Stimulated activated memory B cell treated with anti-CD40 and anti-IgM and Interleukin-4, amounts not matched to agents 10 μg/mL and 1 μg/mL and 100 μg/mL, for 72 hours (primary cell): ENCODE results near the gene CTCF.

Experiments used
- ATAC-seq: fragments of 150-1000 bp; cut with Tn5 transposase; 2 replicates; pipeline ENCODE4 v1.10.0; 2021
- H3K27ac Mint-ChIP-seq: one replicate; pipeline ENCODE4 v1.8.0; 2022; ENCODE audit warnings: mild to moderate bottlenecking, mixed read lengths
- H3K27me3 Mint-ChIP-seq: one replicate; pipeline ENCODE4 v1.8.0; 2022; ENCODE audit warnings: mixed read lengths
- H3K36me3 Mint-ChIP-seq: one replicate; pipeline ENCODE4 v1.8.0; 2022; ENCODE audit warnings: mixed read lengths
- H3K4me1 Mint-ChIP-seq: one replicate; pipeline ENCODE4 v1.8.0; 2022; ENCODE audit warnings: mixed read lengths
- H3K4me3 Mint-ChIP-seq: one replicate; pipeline ENCODE4 v1.8.0; 2022; ENCODE audit warnings: mild to moderate bottlenecking, moderate library complexity, mixed read lengths
- H3K9me3 Mint-ChIP-seq: one replicate; pipeline ENCODE4 v1.8.0; 2022; ENCODE audit warnings: mixed read lengths

Gene CTCF

DNA sequence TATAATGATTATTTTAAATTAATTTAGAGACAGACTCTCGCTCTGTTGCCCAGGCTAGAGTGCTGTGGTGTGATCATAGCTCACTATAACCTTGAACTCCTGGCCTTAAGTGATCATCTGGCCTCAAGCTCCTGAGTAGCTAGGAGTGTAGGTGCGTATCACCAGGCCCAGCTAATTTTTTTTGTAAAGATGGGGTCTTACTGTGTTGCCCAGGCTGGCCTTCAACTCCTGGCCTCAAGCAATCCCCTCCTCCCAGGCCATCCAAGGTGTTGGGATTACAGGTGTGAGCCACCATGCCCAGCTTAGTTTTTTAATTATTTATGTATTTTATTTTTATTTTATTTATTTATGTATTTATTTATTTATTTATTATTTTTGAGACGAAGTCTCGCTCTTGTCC is 17.9 kb downstream of the CTCF start:
- H3K4me1 Mint-ChIP-seq, result peaks cover 12% of the 10 kb centered on the region
- ATAC-seq, result no peak
- H3K9me3 Mint-ChIP-seq, result no peaks in the 10 kb centered on the region
- H3K27me3 Mint-ChIP-seq, result no peaks in the 10 kb centered on the region
- peaks cover 27% of the 10 kb centered on the region for H3K36me3 Mint-ChIP-seq
- H3K27ac Mint-ChIP-seq, result peak overlapping the region; percentile 30
- no peak overlapping the region for H3K4me3 Mint-ChIP-seq

DNA sequence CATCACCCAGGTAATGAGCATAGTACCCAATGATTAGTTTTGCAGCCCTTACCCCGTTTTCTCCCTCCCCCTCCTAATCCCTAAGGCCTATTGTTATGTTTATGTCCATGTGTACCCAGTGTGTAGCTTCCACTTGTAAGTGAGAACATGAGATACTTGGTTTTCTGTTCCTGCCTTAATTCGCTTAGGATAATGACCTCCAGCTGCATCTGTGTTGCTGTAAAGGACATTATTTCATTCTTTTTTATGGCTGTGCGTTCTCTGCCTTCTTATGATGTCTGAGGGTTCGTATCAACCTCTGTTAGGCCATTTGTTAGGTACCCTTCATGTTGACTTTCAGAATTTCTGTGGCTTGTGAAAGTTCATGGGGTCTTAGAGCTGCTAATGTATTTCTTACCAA is 31.0 kb downstream of the CTCF start:
- H3K9me3 Mint-ChIP-seq, result no peaks in the 10 kb centered on the region
- ATAC-seq, result no peak
- peaks cover 36% of the 10 kb centered on the region for H3K4me1 Mint-ChIP-seq
- H3K4me3 Mint-ChIP-seq, result no peak overlapping the region
- no peak overlapping the region for H3K27ac Mint-ChIP-seq
- no peaks in the 10 kb centered on the region for H3K27me3 Mint-ChIP-seq
- H3K36me3 Mint-ChIP-seq, result peaks cover 20% of the 10 kb centered on the region

DNA sequence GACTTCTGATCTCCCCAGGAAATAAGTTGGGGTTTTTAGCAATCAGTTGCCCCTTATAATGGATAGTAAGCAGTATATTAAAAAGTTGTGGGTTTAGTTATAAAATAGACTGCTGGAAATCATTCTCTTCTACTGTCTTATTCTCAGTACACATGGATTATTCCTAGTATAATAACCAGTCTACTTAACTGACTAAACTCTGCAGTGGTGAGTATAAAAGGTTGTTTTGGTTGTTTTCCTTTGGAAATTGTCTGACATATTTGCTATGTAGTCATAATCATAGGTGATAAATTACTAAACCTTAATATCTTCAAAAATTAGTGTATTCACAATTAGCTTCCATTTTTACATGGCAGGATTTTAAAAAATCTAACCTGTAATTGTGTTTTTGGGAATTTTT is 31.4 kb downstream of the CTCF start:
- Mint-ChIP-seq H3K9me3 (no peaks in the 10 kb centered on the region), H3K27ac (no peak overlapping the region), H3K36me3 (peaks cover 22% of the 10 kb centered on the region), H3K27me3 (no peaks in the 10 kb centered on the region), H3K4me3 (no peak overlapping the region), H3K4me1 (peaks cover 37% of the 10 kb centered on the region)
- no peak for ATAC-seq

DNA sequence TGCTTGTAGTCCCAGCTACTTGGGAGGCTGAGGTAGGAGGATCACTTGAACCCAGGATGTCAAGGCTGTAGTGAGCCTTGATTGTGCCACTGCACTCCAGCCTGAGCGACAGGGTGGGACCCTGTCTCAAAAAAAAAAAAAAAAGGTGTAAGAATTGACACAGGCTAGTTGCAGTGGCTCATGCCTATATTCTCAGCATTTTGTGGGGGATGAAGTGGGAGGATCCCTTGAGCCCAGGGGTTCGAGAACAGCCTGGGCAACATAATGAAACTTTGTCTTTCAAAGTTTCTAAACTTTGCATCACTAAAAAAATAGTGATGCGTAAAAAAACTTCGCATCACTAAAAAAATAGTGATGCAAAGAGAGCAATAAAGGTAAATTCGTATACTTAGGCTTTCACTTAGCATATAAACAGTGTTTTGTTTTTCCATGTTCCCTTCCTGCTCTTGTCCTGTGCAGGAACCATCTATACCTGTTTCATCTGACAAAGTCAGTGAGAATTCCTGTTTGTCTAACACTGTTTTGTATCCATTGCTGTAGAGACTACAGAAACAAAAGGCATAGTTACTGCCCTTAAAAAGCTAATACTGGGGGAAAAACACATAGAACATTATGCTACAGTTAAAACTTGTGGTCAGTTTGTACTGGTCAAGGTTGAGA is 32.1 kb downstream of the CTCF start:
- Mint-ChIP-seq H3K36me3 (peaks cover 23% of the 10 kb centered on the region), H3K9me3 (no peaks in the 10 kb centered on the region), H3K4me1 (peaks cover 41% of the 10 kb centered on the region), H3K27me3 (no peaks in the 10 kb centered on the region), H3K4me3 (no peak overlapping the region), H3K27ac (no peak overlapping the region)
- ATAC-seq, result no peak

DNA sequence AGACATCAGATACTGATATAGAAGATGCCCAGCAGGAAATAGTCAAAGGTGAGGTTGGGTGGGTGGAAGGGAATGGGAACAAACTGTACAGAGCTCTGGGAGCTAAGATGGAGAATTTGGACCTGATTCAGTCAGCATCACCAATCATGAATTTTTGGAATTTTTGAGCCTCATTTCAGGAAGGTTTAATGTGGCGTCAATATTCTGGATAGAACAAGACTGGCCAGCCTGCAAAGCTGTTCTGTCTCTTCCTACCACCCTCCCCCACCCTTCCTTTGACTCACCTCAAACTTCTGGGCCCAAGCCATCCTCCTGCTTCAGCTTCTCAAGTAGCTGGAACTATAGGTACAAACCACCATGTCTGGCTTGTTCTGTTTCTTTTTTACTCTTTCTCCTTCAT is 32.6 kb downstream of the CTCF start:
- H3K9me3 Mint-ChIP-seq, result no peaks in the 10 kb centered on the region
- H3K27ac Mint-ChIP-seq, result no peak overlapping the region
- no peak for ATAC-seq
- H3K4me3 Mint-ChIP-seq, result no peak overlapping the region
- peaks cover 47% of the 10 kb centered on the region for H3K4me1 Mint-ChIP-seq
- peaks cover 23% of the 10 kb centered on the region for H3K36me3 Mint-ChIP-seq
- no peaks in the 10 kb centered on the region for H3K27me3 Mint-ChIP-seq

DNA sequence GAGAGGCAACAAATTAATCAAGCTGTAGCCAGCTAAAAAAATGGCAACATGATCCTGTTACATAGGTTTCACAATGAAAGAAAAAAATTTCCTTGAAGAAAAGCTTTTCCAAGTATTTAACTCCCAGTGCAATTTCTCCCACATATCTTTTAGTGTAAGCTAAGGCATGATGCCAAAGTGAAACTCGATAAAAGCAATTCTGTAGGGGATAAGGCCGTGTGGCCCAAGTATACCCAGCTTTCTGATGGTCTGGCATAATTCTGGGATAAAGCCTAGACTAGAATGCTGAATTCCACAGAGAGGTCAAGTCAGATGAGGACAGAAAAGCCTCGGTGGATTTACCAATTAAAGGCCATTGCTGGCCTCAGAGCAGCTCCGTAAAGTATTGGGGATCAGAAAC is 36.2 kb downstream of the CTCF start:
- Mint-ChIP-seq H3K36me3 (peaks cover 28% of the 10 kb centered on the region), H3K4me1 (peaks cover 53% of the 10 kb centered on the region)
- no peak for ATAC-seq

DNA sequence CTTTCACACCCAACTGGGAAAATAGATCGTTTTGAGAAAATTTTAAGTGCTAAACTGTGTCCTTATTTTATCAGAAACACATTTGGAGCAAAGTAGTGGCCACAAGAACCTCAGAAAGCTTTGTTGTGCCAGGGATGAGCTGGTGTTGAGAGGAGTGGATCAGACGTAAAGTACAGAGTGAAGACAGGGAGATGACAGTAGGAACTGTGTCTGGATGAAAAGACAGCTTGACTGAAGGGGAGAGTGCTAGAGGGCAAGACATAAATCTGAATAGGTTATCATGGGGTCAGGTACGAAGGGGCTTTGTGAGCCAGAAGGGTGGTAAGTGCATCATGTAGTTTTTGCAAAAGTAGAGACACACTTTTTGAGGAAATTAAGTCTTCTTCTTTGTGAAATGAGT is 43.3 kb downstream of the CTCF start:
- no peak for ATAC-seq
- peaks cover 6% of the 10 kb centered on the region for H3K36me3 Mint-ChIP-seq
- H3K4me3 Mint-ChIP-seq, result no peak overlapping the region
- no peaks in the 10 kb centered on the region for H3K27me3 Mint-ChIP-seq
- no peaks in the 10 kb centered on the region for H3K9me3 Mint-ChIP-seq
- H3K27ac Mint-ChIP-seq, result peak overlapping the region; percentile 34
- peaks cover 28% of the 10 kb centered on the region for H3K4me1 Mint-ChIP-seq

More for the DNA sequence above, 36.2 kb downstream of the CTCF start:
- H3K9me3 Mint-ChIP-seq, result no peaks in the 10 kb centered on the region
- H3K27ac Mint-ChIP-seq, result peak overlapping the region; percentile 18
- no peaks in the 10 kb centered on the region for H3K27me3 Mint-ChIP-seq
- H3K4me3 Mint-ChIP-seq, result no peak overlapping the region

DNA sequence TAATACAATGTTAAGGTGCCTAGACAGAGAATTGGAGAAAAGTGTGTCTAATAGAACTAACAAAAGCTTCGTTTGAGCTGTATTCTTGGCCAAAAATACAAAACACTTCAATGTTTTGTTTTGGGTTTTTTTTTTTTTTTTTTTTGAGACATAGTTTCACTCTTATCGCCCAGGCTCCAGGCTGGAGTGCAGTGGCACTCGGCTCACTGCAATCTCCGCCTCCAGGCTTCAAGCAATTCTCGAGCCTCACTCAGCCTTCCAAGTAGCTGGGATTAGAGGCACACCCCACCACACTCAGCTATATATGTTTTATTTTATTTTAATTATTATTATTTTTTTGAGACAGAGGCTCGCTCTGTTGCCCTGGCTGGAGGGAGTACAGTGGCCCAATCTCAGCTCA is 44.3 kb downstream of the CTCF start:
- ATAC-seq, result no peak
- H3K36me3 Mint-ChIP-seq, result peaks cover 11% of the 10 kb centered on the region
- H3K4me3 Mint-ChIP-seq, result no peak overlapping the region
- H3K9me3 Mint-ChIP-seq, result no peaks in the 10 kb centered on the region
- no peaks in the 10 kb centered on the region for H3K27me3 Mint-ChIP-seq
- H3K27ac Mint-ChIP-seq, result no peak overlapping the region
- peaks cover 21% of the 10 kb centered on the region for H3K4me1 Mint-ChIP-seq

DNA sequence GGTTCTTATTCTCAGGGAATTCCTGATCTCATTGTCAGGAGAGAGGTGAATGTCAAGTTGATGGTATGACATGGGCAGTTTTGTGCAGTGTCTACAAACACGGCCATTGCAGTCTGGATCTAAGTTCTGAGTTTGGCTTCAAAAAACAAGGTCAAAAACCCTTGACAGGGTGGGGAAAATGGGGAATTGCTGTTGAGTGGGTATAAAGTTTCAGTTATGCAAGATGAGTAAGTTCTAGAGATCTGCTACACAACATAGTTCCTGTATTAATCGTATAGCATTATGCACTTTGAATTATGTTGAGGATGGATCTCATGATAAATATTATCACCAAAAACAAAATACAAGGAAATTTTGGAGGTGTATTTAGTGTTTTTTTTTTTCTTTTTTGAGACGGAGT is 46.0 kb downstream of the CTCF start:
- Mint-ChIP-seq H3K36me3 (peaks cover 18% of the 10 kb centered on the region), H3K4me3 (no peak overlapping the region), H3K27ac (peak overlapping the region; percentile 53), H3K9me3 (no peaks in the 10 kb centered on the region), H3K27me3 (no peaks in the 10 kb centered on the region), H3K4me1 (peaks cover 21% of the 10 kb centered on the region)
- ATAC-seq, result peak; percentile 73

DNA sequence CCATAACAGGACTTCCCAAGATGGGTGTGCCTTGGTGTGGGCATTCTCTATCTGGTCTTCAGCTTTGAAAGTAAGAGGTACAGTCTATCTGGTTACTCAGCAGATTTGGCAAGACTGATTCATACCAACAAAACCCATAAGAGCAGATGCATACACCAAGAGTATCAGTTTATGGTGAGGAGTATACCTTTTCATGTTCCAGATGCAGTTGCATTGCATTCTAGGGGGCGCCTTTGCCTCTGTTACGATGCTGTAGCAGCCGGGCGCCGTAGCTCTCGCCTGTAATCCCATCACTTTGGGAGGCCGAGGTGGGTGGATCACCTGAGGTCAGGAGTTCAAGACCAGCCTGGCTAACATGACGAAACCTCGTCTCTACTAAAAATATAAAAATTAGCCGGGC is 51.5 kb downstream of the CTCF start:
- H3K4me1 Mint-ChIP-seq, result peaks cover under 1% of the 10 kb centered on the region
- peaks cover 46% of the 10 kb centered on the region for H3K36me3 Mint-ChIP-seq
- H3K27me3 Mint-ChIP-seq, result no peaks in the 10 kb centered on the region
- no peak overlapping the region for H3K4me3 Mint-ChIP-seq
- no peak overlapping the region for H3K27ac Mint-ChIP-seq
- no peak for ATAC-seq
- no peaks in the 10 kb centered on the region for H3K9me3 Mint-ChIP-seq

DNA sequence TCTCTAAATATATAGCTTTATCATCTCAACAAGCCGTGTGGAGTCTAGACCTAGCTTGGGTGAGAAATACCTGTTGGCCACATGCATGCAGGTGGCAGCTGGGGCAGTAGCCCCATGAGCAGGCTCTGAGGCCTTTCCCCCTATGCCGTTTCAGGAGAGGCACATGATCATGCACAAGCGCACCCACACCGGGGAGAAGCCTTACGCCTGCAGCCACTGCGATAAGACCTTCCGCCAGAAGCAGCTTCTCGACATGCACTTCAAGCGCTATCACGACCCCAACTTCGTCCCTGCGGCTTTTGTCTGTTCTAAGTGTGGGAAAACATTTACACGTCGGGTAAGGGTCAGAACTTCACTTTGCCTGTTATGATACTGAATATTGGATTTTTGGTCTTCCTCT is 65.9 kb downstream of the CTCF start:
- no peaks in the 10 kb centered on the region for H3K27me3 Mint-ChIP-seq
- no peak overlapping the region for H3K27ac Mint-ChIP-seq
- no peaks in the 10 kb centered on the region for H3K4me1 Mint-ChIP-seq
- ATAC-seq, result no peak
- no peaks in the 10 kb centered on the region for H3K9me3 Mint-ChIP-seq
- no peak overlapping the region for H3K4me3 Mint-ChIP-seq
- H3K36me3 Mint-ChIP-seq, result peaks cover 52% of the 10 kb centered on the region

DNA sequence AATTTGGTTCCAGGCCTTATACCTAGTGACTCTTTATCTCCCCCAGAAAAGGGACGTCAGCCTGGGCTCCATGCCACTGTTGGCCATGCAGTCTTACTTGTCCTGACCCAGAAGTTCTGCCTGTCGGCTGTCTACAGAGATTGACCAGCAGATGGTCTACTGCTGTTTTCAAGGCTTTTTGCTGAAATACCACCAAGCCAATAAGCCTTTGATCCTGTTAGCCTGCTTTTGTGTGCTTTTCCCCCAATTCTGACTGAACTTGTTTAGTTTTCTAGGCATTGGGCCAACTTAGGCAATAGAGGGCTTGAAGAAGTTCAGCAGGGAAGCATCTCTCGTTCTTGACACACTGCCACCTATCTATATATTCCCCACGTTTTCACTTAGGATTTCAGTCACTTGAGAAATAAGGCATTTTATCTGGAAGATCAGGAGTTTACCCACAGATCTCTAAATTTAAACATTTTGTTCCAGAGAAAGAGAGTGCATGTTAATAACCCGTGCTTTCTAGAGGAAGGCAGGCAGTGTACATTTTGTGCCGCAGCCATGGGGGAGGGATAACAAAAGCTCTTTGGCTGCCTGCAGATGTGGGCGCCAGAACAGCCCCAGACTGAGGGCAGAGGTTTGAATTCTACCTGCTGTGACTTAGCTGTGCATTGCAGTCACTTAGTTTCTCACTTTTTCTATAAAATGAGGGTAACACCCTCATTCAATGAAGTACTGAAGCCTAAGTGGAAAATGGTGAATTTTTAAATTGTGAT is 70.3 kb downstream of the CTCF start:
- H3K27ac Mint-ChIP-seq, result peak overlapping the region; percentile 20
- H3K27me3 Mint-ChIP-seq, result no peaks in the 10 kb centered on the region
- peaks cover 39% of the 10 kb centered on the region for H3K36me3 Mint-ChIP-seq

DNA sequence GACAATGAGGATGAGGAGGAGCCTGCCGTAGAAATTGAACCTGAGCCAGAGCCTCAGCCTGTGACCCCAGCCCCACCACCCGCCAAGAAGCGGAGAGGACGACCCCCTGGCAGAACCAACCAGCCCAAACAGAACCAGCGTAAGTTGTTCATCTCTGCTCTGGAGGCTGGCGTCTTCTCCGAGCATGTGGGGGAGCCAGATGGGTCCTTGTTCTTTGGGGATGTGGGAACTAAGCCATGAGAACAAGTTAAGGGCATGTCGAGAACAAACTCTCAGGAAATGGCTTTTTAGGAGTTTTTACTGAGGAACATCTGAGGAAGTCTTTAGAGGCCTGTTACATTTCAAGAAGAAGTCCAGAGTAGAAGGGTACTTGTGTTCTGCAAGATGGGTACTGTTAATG is 74.4 kb downstream of the CTCF start:
- H3K9me3 Mint-ChIP-seq, result no peaks in the 10 kb centered on the region
- no peaks in the 10 kb centered on the region for H3K27me3 Mint-ChIP-seq
- H3K4me3 Mint-ChIP-seq, result no peak overlapping the region
- peak overlapping the region; percentile 46 for H3K27ac Mint-ChIP-seq
- no peaks in the 10 kb centered on the region for H3K4me1 Mint-ChIP-seq
- H3K36me3 Mint-ChIP-seq, result peaks cover 32% of the 10 kb centered on the region
- no peak for ATAC-seq

More for the DNA sequence above, 70.3 kb downstream of the CTCF start:
- ATAC-seq, result no peak
- Mint-ChIP-seq H3K9me3 (no peaks in the 10 kb centered on the region), H3K4me1 (no peaks in the 10 kb centered on the region), H3K4me3 (no peak overlapping the region)

DNA sequence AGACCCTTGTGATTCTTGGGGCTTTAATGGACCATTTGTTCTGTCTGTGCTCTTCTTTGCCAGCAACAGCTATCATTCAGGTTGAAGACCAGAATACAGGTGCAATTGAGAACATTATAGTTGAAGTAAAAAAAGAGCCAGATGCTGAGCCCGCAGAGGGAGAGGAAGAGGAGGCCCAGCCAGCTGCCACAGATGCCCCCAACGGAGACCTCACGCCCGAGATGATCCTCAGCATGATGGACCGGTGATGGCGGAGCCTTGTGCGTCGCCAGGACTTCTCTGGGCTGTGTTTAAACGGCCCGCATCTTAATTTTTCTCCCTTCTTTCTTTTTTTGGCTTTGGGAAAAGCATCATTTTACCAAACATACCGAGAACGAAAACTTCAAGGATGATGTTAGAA is 75.3 kb downstream of the CTCF start:
- ATAC-seq, result no peak
- H3K4me3 Mint-ChIP-seq, result no peak overlapping the region
- no peaks in the 10 kb centered on the region for H3K27me3 Mint-ChIP-seq
- no peaks in the 10 kb centered on the region for H3K9me3 Mint-ChIP-seq
- H3K36me3 Mint-ChIP-seq, result peaks cover 23% of the 10 kb centered on the region
- no peaks in the 10 kb centered on the region for H3K4me1 Mint-ChIP-seq
- no peak overlapping the region for H3K27ac Mint-ChIP-seq

DNA sequence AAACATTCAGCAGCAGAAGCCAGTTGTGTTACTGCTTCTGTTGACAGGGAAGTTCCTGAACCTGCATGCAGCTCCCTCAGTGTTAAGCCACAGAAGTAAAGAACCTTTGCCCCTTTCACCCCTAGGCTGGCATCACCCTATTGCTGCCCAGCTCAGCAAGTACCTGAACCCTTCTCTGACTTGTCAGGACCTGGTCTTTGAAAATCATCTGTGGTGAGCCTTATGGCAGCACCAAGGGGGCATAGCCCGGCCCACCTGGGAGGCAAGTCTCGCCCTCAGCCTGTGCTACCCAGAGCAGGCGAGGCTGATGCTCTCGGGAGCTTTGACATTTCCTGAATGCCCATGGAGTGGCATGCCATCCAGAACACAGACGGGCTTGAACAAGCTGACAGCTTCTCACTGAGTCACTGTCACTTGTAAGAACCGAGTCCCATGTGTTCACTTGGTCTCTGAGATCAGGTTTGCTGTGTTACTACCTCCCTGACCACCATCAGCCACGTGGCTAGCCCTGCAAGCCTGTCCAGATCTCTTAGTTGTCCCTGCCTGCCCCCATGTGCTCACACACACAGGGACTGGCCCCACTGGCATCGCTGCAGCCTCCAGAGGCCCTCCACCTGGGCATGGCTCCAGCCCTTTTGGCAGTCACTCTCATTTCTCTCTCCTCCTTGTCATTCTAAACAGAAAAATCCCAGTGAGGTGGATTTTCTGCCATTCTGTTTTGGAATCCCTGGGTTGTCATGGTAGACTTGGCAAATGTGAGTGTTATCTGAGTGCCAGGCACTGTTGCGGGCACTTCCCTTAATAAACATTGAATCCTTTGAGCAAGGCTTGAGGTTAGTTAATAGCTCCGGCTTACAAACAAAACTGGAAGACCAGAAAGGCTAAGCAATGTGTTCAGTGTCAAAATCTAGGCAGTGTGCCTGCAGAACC is 79.7 kb downstream of the CTCF start:
- Mint-ChIP-seq H3K9me3 (no peaks in the 10 kb centered on the region), H3K36me3 (peaks cover 16% of the 10 kb centered on the region), H3K27ac (peak overlapping the region; percentile 49), H3K4me3 (no peak overlapping the region), H3K27me3 (no peaks in the 10 kb centered on the region), H3K4me1 (peaks cover 14% of the 10 kb centered on the region)
- no peak for ATAC-seq
